Upper lobe of left lung (tissue), 6 donors: ENCODE data around the gene ARHGEF4. TPM values are rescaled to one million over a fixed set of nuclear protein-coding genes. Genes with fewer than 3 reads are reported as not detected.
A peak's percentile ranks its signal among the peaks of the same experiment; 100 is the strongest.
"Not testable (repeated sequence)": the region's sequence is repeated elsewhere in the genome, so short reads cannot be mapped to it uniquely, and the experiment has no call there.

Source experiments
- ATAC-seq, 2 donors: fragments of 200-7000 bp; cut with Tn5 transposase; one replicate each; pipeline ENCODE4 v1.9.1; 2022; ENCODE audit warnings: mild to moderate bottlenecking in 2 of 2, moderate library complexity in 2 of 2; ENCODE audit not compliant: low FRiP score in 2 of 2
- DNase-seq, 2 donors: peaks; one replicate each; pipeline ENCODE4 v3.0.0-alpha.2; 2019 to 2020
- H3K27ac ChIP-seq, 4 donors: fragments of 200-600 bp; sonication (generic); one replicate each; pipeline ENCODE4 v1.5.1; 2016 to 2019
- H3K27me3 ChIP-seq, 4 donors: fragments of 200-600 bp; sonication (generic); one replicate each; pipeline ENCODE4 v1.5.1; 2017 to 2019
- H3K36me3 ChIP-seq, 4 donors: fragments of 200-600 bp; sonication (generic); one replicate each; pipeline ENCODE4 v1.5.1; 2016 to 2019
- H3K4me1 ChIP-seq, 4 donors: fragments of 200-600 bp; sonication (generic); one replicate each; pipeline ENCODE4 v1.5.1; 2018 to 2019
- H3K4me3 ChIP-seq, 4 donors: fragments of 200-600 bp; sonication (generic); one replicate each; pipeline ENCODE4 v1.5.1; 2017 to 2019; ENCODE audit warnings: mild to moderate bottlenecking in 2 of 4, moderate library complexity in 1 of 4
- H3K9me3 ChIP-seq, 4 donors: fragments of 200-600 bp; sonication (generic); one replicate each; pipeline ENCODE4 v1.5.1; 2018 to 2019
- EP300 ChIP-seq, 4 donors: sonication (generic); formaldehyde crosslinking; IDR thresholded peaks; one replicate each; pipeline ENCODE4 v1.5.1; 2017; ENCODE audit warnings: antibody characterized with exemption in 4 of 4, control low read depth in 2 of 4
- POLR2A ChIP-seq, 4 donors: fragments of 450-650 bp; IDR thresholded peaks; one replicate each; pipeline ENCODE4 v1.5.1; 2016 to 2017; ENCODE audit warnings: antibody characterized with exemption in 4 of 4, mild to moderate bottlenecking in 2 of 4
- POLR2AphosphoS5 ChIP-seq, 2 donors: sonication (generic); formaldehyde crosslinking; IDR thresholded peaks; one replicate each; pipeline ENCODE4 v1.5.1; 2017; ENCODE audit warnings: antibody characterized with exemption in 2 of 2
- WGBS, 2 donors: methylation state at CpG; one replicate each; pipeline ENCODE4 v1.1.5; 2017 to 2018; 5-methylcytosine and 5-hydroxymethylcytosine counted together
- total RNA-seq, 6 donors: library from RNA; depleted of rRNA in 4 of 6; stranded (reverse); fragments of >200 nt in 4 of 6; gene quantifications; one replicate each; pipeline versions ENCODE4 v1.1.0 to v1.2.1, GENCODE V29; 2016 to 2021
- TF ChIP-seq, protein P1 (sequence below), 6 experiments: fragments of 450-650 bp in 4 of 6; fragments of 200-600 bp in 2 of 6; sonication (generic) in 2 of 6; IDR thresholded peaks; one replicate each; pipeline ENCODE4 v1.5.1; 2016 to 2019; ENCODE audit warnings: antibody characterized with exemption in 6 of 6
- donor health status: DM: no; HTN: no; CAD: no; lungs with moderate emphysema.
- donor health status: DM: no; HTN: yes; CAD: no; lungs with severe emphysema.

ARHGEF4 gene
- total RNA-seq, 6 donors from 2014 or later, result 10.1 to 101 (median 22.5) TPM

DNA sequence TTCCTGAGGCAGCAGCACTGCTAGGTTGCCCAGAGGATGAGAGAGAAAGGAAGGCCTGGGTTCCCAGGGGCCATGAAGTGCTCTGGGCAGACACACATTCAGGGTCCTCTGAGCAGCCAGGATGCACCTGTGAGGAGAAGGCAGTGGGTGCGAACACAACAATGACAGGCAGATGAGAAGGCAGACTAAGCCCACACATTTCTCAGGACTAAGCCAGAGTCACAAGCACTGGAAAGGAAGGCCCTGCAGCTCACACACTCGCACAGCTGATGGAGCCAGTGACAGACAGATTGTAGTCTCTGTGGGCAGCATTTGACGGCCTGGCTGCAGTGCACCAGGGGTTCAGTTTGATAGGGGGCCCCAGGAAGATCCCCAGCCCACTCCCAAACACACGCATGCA, 61.8 kb downstream of the ARHGEF4 start:
- H3K27me3 ChIP-seq, result no peaks in the 10 kb centered on the region
- H3K4me1 ChIP-seq, result no peaks in the 10 kb centered on the region
- no peaks in the 10 kb centered on the region for H3K9me3 ChIP-seq
- no peaks in the 10 kb centered on the region for H3K36me3 ChIP-seq
- no peak for TF ChIP-seq EP300 (IDR thresholded peaks at IDR 0.05)
- no peak for TF ChIP-seq POLR2A (IDR thresholded peaks at IDR 0.05)
- no peak for TF ChIP-seq POLR2AphosphoS5 (IDR thresholded peaks at IDR 0.05)
- TF ChIP-seq, protein P1, sequence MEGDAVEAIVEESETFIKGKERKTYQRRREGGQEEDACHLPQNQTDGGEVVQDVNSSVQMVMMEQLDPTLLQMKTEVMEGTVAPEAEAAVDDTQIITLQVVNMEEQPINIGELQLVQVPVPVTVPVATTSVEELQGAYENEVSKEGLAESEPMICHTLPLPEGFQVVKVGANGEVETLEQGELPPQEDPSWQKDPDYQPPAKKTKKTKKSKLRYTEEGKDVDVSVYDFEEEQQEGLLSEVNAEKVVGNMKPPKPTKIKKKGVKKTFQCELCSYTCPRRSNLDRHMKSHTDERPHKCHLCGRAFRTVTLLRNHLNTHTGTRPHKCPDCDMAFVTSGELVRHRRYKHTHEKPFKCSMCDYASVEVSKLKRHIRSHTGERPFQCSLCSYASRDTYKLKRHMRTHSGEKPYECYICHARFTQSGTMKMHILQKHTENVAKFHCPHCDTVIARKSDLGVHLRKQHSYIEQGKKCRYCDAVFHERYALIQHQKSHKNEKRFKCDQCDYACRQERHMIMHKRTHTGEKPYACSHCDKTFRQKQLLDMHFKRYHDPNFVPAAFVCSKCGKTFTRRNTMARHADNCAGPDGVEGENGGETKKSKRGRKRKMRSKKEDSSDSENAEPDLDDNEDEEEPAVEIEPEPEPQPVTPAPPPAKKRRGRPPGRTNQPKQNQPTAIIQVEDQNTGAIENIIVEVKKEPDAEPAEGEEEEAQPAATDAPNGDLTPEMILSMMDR (IDR thresholded peaks at IDR 0.05), result no peak
- WGBS, 2 donors, result 75 to 91% methylated on average over 2 to 4 of the region's 4 CpGs
- H3K4me3 ChIP-seq, result no peak overlapping the region
- H3K27ac ChIP-seq, result no peak overlapping the region
- DNase-seq (no peak), ATAC-seq (no peak)

DNA sequence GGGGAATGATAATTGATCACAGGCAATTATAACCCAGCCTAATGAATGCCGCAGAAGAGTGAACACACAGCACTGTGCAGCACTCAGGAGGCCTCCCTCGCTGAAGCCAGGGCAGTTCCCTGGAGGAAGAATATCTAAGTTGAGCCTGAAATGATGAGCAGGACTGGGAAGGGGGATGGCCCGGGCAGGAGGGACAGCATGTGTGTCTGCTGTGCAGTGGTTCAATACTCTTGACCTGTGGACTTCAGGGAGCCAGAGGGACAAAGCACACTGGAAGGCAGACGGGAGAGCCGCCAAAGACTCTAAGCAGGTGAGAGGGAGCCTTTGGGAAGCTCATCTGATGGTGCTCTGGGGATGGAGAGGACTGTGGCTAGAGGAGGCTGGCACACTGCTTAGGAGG, 62.6 kb downstream of the ARHGEF4 start:
- Histone ChIP-seq H3K36me3 (no peaks in the 10 kb centered on the region), H3K4me1 (no peaks in the 10 kb centered on the region), H3K27ac (no peak overlapping the region), H3K27me3 (no peaks in the 10 kb centered on the region), H3K4me3 (no peak overlapping the region), H3K9me3 (no peaks in the 10 kb centered on the region)
- peak in 1 of 2 donors; percentile 14 for ATAC-seq
- no peak for DNase-seq
- 82 to 86% methylated on average over 5 of the region's 5 CpGs for WGBS, 2 donors
- TF ChIP-seq, protein P1 (IDR thresholded peaks at IDR 0.05), result no peak

DNA sequence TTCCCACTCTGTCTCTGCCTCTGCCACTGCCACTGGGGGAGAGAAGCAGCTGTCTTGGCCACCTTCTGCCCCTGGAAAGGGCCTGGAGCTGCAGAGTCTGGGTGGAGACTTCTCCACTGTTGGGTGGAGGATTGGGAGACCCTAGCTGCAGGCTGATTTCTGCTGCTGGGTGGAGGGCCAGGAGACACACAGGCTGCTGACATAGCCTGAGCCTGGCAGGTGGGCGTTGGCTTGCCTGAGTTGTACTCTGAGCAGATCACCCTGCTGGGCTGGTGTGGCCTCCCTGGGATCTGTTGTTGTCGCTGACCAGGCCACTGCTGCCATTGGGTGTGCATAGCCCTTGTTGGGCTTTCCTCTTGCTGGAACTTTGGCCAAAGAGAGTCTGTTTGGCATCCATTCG, 64.3 kb downstream of the ARHGEF4 start:
- no peaks in the 10 kb centered on the region for H3K4me1 ChIP-seq
- TF ChIP-seq POLR2A (IDR thresholded peaks at IDR 0.05) (no peak), POLR2AphosphoS5 (IDR thresholded peaks at IDR 0.05) (no peak), EP300 (IDR thresholded peaks at IDR 0.05) (no peak)
- TF ChIP-seq, protein P1 (IDR thresholded peaks at IDR 0.05), result no peak
- H3K36me3 ChIP-seq, result no peaks in the 10 kb centered on the region
- no peaks in the 10 kb centered on the region for H3K9me3 ChIP-seq
- WGBS, 2 donors, result 46 to 76% methylated on average over 3 of the region's 3 CpGs
- H3K27me3 ChIP-seq, result no peaks in the 10 kb centered on the region
- no peak overlapping the region for H3K27ac ChIP-seq
- no peak overlapping the region for H3K4me3 ChIP-seq
- ATAC-seq, result no peak
- DNase-seq, result no peak

DNA sequence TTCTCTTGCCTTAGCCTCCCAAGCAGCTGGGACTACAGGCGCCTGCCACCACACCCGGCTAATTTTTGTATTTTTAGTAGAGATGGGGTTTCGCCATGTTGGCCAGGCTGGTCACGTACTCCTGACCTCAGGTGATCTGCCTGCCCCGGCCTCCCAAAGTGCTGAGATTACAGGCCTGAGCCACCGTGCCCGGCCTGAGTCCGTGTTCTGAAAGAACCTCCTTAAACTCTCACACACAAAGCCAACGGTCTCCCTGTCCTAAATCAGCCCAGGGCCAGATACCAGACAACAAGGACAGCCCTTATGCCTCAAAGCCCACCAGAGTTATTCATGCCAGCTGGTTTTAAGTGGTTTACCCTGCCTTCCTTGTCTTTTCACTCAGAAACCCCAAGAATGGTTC, 64.9 kb downstream of the ARHGEF4 start:
- not testable (repeated sequence) for H3K4me1 ChIP-seq, H3K9me3 ChIP-seq, H3K4me3 ChIP-seq, H3K27ac ChIP-seq, DNase-seq, H3K36me3 ChIP-seq, H3K27me3 ChIP-seq, ATAC-seq
- WGBS, 2 donors, result 81 to 89% methylated on average over 3 to 9 of the region's 9 CpGs

DNA sequence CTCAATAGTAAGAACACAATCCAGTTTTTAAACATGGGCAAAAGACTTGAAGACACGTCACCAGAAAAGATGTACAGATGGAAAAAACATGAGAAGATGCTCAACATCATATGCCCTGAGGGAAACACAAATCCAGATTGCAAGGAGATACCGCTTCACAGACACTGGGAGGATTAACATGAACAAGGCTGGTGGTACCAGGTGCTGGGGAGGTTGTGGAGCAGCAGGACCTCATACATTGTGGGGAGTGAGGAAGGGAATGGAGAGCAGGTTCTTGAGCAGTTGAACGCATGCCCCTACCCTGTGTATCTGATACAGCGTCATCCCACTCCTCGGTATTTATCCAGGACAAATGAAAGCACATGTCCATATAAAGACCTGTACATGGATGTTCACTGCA, 72.1 kb downstream of the ARHGEF4 start:
- WGBS, 2 donors, result 90 to 93% methylated on average over 5 of the region's 5 CpGs

More for the DNA sequence above, 72.1 kb downstream of the ARHGEF4 start:
- TF ChIP-seq POLR2A (IDR thresholded peaks at IDR 0.05) (no peak), POLR2AphosphoS5 (IDR thresholded peaks at IDR 0.05) (no peak), EP300 (IDR thresholded peaks at IDR 0.05) (no peak)
- TF ChIP-seq, protein P1 (IDR thresholded peaks at IDR 0.05), result no peak
- DNase-seq, result no peak
- no peaks in the 10 kb centered on the region for H3K4me1 ChIP-seq
- H3K36me3 ChIP-seq, result no peaks in the 10 kb centered on the region
- H3K9me3 ChIP-seq, result peaks cover 0 to 3% (median 0%) of the 10 kb centered on the region in 4 donors
- peaks cover 0 to 4% (median 0%) of the 10 kb centered on the region in 4 donors for H3K27me3 ChIP-seq
- H3K4me3 ChIP-seq, result no peak overlapping the region
- no peak for ATAC-seq
- H3K27ac ChIP-seq, result no peak overlapping the region
